ENCODE results near the gene IP6K3.

Gene IP6K3

GRCh38 chr6:33688451-33689147, 58.1 kb downstream of the IP6K3 start:
- Histone ChIP-seq H3K4me1 (ENCODE audit: low read length) (no peaks in the 10 kb centered on the region), H3K36me3 (replicated peaks; ENCODE audit: insufficient read depth, low read length) (no peaks in the 10 kb centered on the region), H3K9me2 (replicated peaks; ENCODE audit: insufficient read depth, low read length) (no peaks in the 10 kb centered on the region), H2AFZ (ENCODE audit: low read length) (no peak overlapping the region), H3K4me3 (ENCODE audit: low read length) (no peak overlapping the region), H3K4me2 (ENCODE audit: low read depth, low read length) (no peak overlapping the region), H3K9ac (ENCODE audit: low read length) (no peak overlapping the region), H3K79me2 (ENCODE audit: low read length) (no peaks in the 10 kb centered on the region), H3K27me3 (replicated peaks; ENCODE audit: insufficient read depth, low read length) (no peaks in the 10 kb centered on the region), H3F3A (ENCODE audit: insufficient read depth, low read length) (no peaks in the 10 kb centered on the region), H3K9me3 (replicated peaks; ENCODE audit: insufficient read depth, low read length) (no peaks in the 10 kb centered on the region), H4K20me1 (ENCODE audit: insufficient read depth, low read length) (no peaks in the 10 kb centered on the region), H3K27ac (ENCODE audit: low read length) (no peak overlapping the region)
- no peak for TF ChIP-seq EZH2 (optimal IDR thresholded peaks at IDR 0.05; ENCODE audit: low read depth, low read length)
- TF ChIP-seq, protein P1, sequence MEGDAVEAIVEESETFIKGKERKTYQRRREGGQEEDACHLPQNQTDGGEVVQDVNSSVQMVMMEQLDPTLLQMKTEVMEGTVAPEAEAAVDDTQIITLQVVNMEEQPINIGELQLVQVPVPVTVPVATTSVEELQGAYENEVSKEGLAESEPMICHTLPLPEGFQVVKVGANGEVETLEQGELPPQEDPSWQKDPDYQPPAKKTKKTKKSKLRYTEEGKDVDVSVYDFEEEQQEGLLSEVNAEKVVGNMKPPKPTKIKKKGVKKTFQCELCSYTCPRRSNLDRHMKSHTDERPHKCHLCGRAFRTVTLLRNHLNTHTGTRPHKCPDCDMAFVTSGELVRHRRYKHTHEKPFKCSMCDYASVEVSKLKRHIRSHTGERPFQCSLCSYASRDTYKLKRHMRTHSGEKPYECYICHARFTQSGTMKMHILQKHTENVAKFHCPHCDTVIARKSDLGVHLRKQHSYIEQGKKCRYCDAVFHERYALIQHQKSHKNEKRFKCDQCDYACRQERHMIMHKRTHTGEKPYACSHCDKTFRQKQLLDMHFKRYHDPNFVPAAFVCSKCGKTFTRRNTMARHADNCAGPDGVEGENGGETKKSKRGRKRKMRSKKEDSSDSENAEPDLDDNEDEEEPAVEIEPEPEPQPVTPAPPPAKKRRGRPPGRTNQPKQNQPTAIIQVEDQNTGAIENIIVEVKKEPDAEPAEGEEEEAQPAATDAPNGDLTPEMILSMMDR (IDR thresholded peaks at IDR 0.05; ENCODE audit: low read length) = no peak
- no peak for TF ChIP-seq EZH2phosphoT487 (IDR thresholded peaks at IDR 0.05; ENCODE audit: low read length)
- no peak for DNase-seq

GRCh38 chr6:33688006-33688405, 58.7 kb downstream of the IP6K3 start:
- H3K9me3 ChIP-seq (replicated peaks; ENCODE audit: insufficient read depth, low read length) = no peaks in the 10 kb centered on the region
- H3K4me1 ChIP-seq (ENCODE audit: low read length) = no peaks in the 10 kb centered on the region
- H3K27ac ChIP-seq (ENCODE audit: low read length) = no peak overlapping the region
- no peaks in the 10 kb centered on the region for H3K9me2 ChIP-seq (replicated peaks; ENCODE audit: insufficient read depth, low read length)
- no peaks in the 10 kb centered on the region for H3K36me3 ChIP-seq (replicated peaks; ENCODE audit: insufficient read depth, low read length)
- H3K27me3 ChIP-seq (replicated peaks; ENCODE audit: insufficient read depth, low read length) = no peaks in the 10 kb centered on the region
- H3K4me3 ChIP-seq (ENCODE audit: low read length) = no peak overlapping the region
- no peak overlapping the region for H3K4me2 ChIP-seq (ENCODE audit: low read depth, low read length)
- H4K20me1 ChIP-seq (ENCODE audit: insufficient read depth, low read length) = no peaks in the 10 kb centered on the region
- H3K79me2 ChIP-seq (ENCODE audit: low read length) = no peaks in the 10 kb centered on the region
- no peak overlapping the region for H3K9ac ChIP-seq (ENCODE audit: low read length)
- H2AFZ ChIP-seq (ENCODE audit: low read length) = no peak overlapping the region
- no peaks in the 10 kb centered on the region for H3F3A ChIP-seq (ENCODE audit: insufficient read depth, low read length)
- TF ChIP-seq, protein P1 (IDR thresholded peaks at IDR 0.05; ENCODE audit: low read length) = no peak
- no peak for TF ChIP-seq EZH2phosphoT487 (IDR thresholded peaks at IDR 0.05; ENCODE audit: low read length)
- no peak for TF ChIP-seq EZH2 (optimal IDR thresholded peaks at IDR 0.05; ENCODE audit: low read depth, low read length)
- DNase-seq = no peak

- no peak for TF ChIP-seq EZH2 (optimal IDR thresholded peaks at IDR 0.05; ENCODE audit: low read depth, low read length)
- no peak for TF ChIP-seq EZH2phosphoT487 (IDR thresholded peaks at IDR 0.05; ENCODE audit: low read length)
- TF ChIP-seq, protein P1 (IDR thresholded peaks at IDR 0.05; ENCODE audit: low read length) = no peak
- Histone ChIP-seq H3K9me2 (replicated peaks; ENCODE audit: insufficient read depth, low read length) (no peaks in the 10 kb centered on the region), H3K4me2 (ENCODE audit: low read depth, low read length) (no peak overlapping the region), H3K9me3 (replicated peaks; ENCODE audit: insufficient read depth, low read length) (no peaks in the 10 kb centered on the region), H3F3A (ENCODE audit: insufficient read depth, low read length) (no peaks in the 10 kb centered on the region), H3K4me3 (ENCODE audit: low read length) (no peak overlapping the region), H3K36me3 (replicated peaks; ENCODE audit: insufficient read depth, low read length) (no peaks in the 10 kb centered on the region), H3K27me3 (replicated peaks; ENCODE audit: insufficient read depth, low read length) (no peaks in the 10 kb centered on the region), H3K79me2 (ENCODE audit: low read length) (no peaks in the 10 kb centered on the region), H3K4me1 (ENCODE audit: low read length) (no peaks in the 10 kb centered on the region), H3K27ac (ENCODE audit: low read length) (no peak overlapping the region), H4K20me1 (ENCODE audit: insufficient read depth, low read length) (no peaks in the 10 kb centered on the region), H3K9ac (ENCODE audit: low read length) (no peak overlapping the region), H2AFZ (ENCODE audit: low read length) (no peak overlapping the region)
- no peak for DNase-seq
These were observed 59.4 kb downstream of the IP6K3 start for GRCh38 chr6:33686981-33687975.
